Activated naive CD4-positive, alpha-beta T cell treated with anti-CD3 and anti-CD28 coated beads, Interleukin-2, amount 10 ng/mL, durations not matched to agents 7 days and 5 days (primary cell): Measurements from ENCODE around the gene PDE1C.
"Not testable (repeated sequence)": the region's sequence is repeated elsewhere in the genome, so short reads cannot be mapped to it uniquely, and the experiment has no call there.

Experiments
- CTCF ChIA-PET: fragments of 350-600 bp; sonication (Branson Sonifier 250); formaldehyde crosslinking; loops from one replicate; lab custom pipeline; 2021; ENCODE audit warnings: antibody characterized with exemption; lab: Charles Lee
- DNase-seq: peaks from one replicate; pipeline ENCODE4 v3.0.0-alpha.2; 2020
- H3K27ac Mint-ChIP-seq: one replicate; pipeline ENCODE4 v1.8.0; 2021; ENCODE audit warnings: mild to moderate bottlenecking, moderate library complexity, mixed read lengths
- H3K27me3 Mint-ChIP-seq: one replicate; pipeline ENCODE4 v1.8.0; 2021; ENCODE audit warnings: mild to moderate bottlenecking, mixed read lengths
- H3K36me3 Mint-ChIP-seq: one replicate; pipeline ENCODE4 v1.8.0; 2021; ENCODE audit warnings: mixed read lengths
- H3K4me1 Mint-ChIP-seq: one replicate; pipeline ENCODE4 v1.8.0; 2021; ENCODE audit warnings: mixed read lengths
- H3K4me3 Mint-ChIP-seq: one replicate; pipeline ENCODE4 v1.8.0; 2021; ENCODE audit warnings: mild to moderate bottlenecking, moderate library complexity, mixed read lengths
- H3K9me3 Mint-ChIP-seq: one replicate; pipeline ENCODE4 v1.8.0; 2021; ENCODE audit warnings: mixed read lengths

PDE1C gene

GRCh38 chr7:31852462-31852861, 217.7 kb downstream of the PDE1C start:
- H3K9me3 Mint-ChIP-seq = no peaks in the 10 kb centered on the region
- H3K27ac Mint-ChIP-seq = no peak overlapping the region
- no peaks in the 10 kb centered on the region for H3K36me3 Mint-ChIP-seq
- H3K4me1 Mint-ChIP-seq = no peaks in the 10 kb centered on the region
- no peak for DNase-seq
- no peak overlapping the region for H3K4me3 Mint-ChIP-seq
- CTCF ChIA-PET = no interaction called here
- H3K27me3 Mint-ChIP-seq = no peaks in the 10 kb centered on the region

GRCh38 chr7:31851119-31851518, 219.1 kb downstream of the PDE1C start:
- no peak for DNase-seq
- no peaks in the 10 kb centered on the region for H3K27me3 Mint-ChIP-seq
- no peaks in the 10 kb centered on the region for H3K4me1 Mint-ChIP-seq
- no peak overlapping the region for H3K27ac Mint-ChIP-seq
- H3K9me3 Mint-ChIP-seq = no peaks in the 10 kb centered on the region
- H3K4me3 Mint-ChIP-seq = no peak overlapping the region
- H3K36me3 Mint-ChIP-seq = no peaks in the 10 kb centered on the region
- CTCF ChIA-PET = no interaction called here

GRCh38 chr7:31850601-31851000, 219.6 kb downstream of the PDE1C start:
- no peak overlapping the region for H3K27ac Mint-ChIP-seq
- no peak overlapping the region for H3K4me3 Mint-ChIP-seq
- no peaks in the 10 kb centered on the region for H3K27me3 Mint-ChIP-seq
- H3K36me3 Mint-ChIP-seq = no peaks in the 10 kb centered on the region
- DNase-seq = no peak
- no peaks in the 10 kb centered on the region for H3K9me3 Mint-ChIP-seq
- CTCF ChIA-PET = no interaction called here
- no peaks in the 10 kb centered on the region for H3K4me1 Mint-ChIP-seq

GRCh38 chr7:31850066-31850465, 220.1 kb downstream of the PDE1C start:
- Mint-ChIP-seq H3K27ac (no peak overlapping the region), H3K9me3 (no peaks in the 10 kb centered on the region), H3K36me3 (no peaks in the 10 kb centered on the region), H3K27me3 (no peaks in the 10 kb centered on the region), H3K4me3 (no peak overlapping the region), H3K4me1 (no peaks in the 10 kb centered on the region)
- no peak for DNase-seq
- CTCF ChIA-PET = no interaction called here

- CTCF ChIA-PET = no interaction called here
- Mint-ChIP-seq H3K36me3 (no peaks in the 10 kb centered on the region), H3K4me1 (no peaks in the 10 kb centered on the region), H3K27ac (no peak overlapping the region), H3K27me3 (no peaks in the 10 kb centered on the region), H3K4me3 (no peak overlapping the region), H3K9me3 (peaks cover 16% of the 10 kb centered on the region)
- DNase-seq = no peak
Observed at GRCh38 chr7:31835471-31835870, 234.7 kb downstream of the PDE1C start.

GRCh38 chr7:31833625-31834024, 236.6 kb downstream of the PDE1C start:
- H3K4me3 Mint-ChIP-seq, H3K4me1 Mint-ChIP-seq, H3K36me3 Mint-ChIP-seq, DNase-seq, H3K27me3 Mint-ChIP-seq, CTCF ChIA-PET, H3K27ac Mint-ChIP-seq: not testable (repeated sequence)
- H3K9me3 Mint-ChIP-seq = peaks cover 16% of the 10 kb centered on the region

GRCh38 chr7:31828520-31828919, 241.7 kb downstream of the PDE1C start:
- DNase-seq = no peak
- CTCF ChIA-PET = no interaction called here
- H3K27me3 Mint-ChIP-seq = no peaks in the 10 kb centered on the region
- no peaks in the 10 kb centered on the region for H3K4me1 Mint-ChIP-seq
- H3K4me3 Mint-ChIP-seq = no peak overlapping the region
- H3K27ac Mint-ChIP-seq = no peak overlapping the region
- no peaks in the 10 kb centered on the region for H3K36me3 Mint-ChIP-seq
- H3K9me3 Mint-ChIP-seq = peaks cover 6% of the 10 kb centered on the region

GRCh38 chr7:31825576-31825975, 244.6 kb downstream of the PDE1C start:
- no peaks in the 10 kb centered on the region for H3K36me3 Mint-ChIP-seq
- no peak overlapping the region for H3K4me3 Mint-ChIP-seq
- CTCF ChIA-PET = no interaction called here

GRCh38 chr7:31819031-31819430, 251.2 kb downstream of the PDE1C start:
- DNase-seq = no peak
- H3K36me3 Mint-ChIP-seq = no peaks in the 10 kb centered on the region
- CTCF ChIA-PET = interaction anchor here (0.7 kb wide), 1 partner anchor 38 kb away, joined by 4 read pairs; no protein-coding TSS in a partner anchor
- no peaks in the 10 kb centered on the region for H3K27me3 Mint-ChIP-seq
- no peak overlapping the region for H3K27ac Mint-ChIP-seq
- no peak overlapping the region for H3K4me3 Mint-ChIP-seq
- H3K9me3 Mint-ChIP-seq = peaks cover 2% of the 10 kb centered on the region
- no peaks in the 10 kb centered on the region for H3K4me1 Mint-ChIP-seq

More at GRCh38 chr7:31825576-31825975, 244.6 kb downstream of the PDE1C start:
- DNase-seq = no peak
- Mint-ChIP-seq H3K27me3 (no peaks in the 10 kb centered on the region), H3K27ac (no peak overlapping the region), H3K9me3 (peaks cover 2% of the 10 kb centered on the region), H3K4me1 (no peaks in the 10 kb centered on the region)

- Mint-ChIP-seq H3K4me1 (no peaks in the 10 kb centered on the region), H3K4me3 (no peak overlapping the region), H3K9me3 (no peaks in the 10 kb centered on the region), H3K36me3 (no peaks in the 10 kb centered on the region), H3K27me3 (no peaks in the 10 kb centered on the region), H3K27ac (no peak overlapping the region)
- no peak for DNase-seq
- CTCF ChIA-PET = no interaction called here
Observed at GRCh38 chr7:31816810-31817209, 253.4 kb downstream of the PDE1C start.

- H3K4me1 Mint-ChIP-seq = no peaks in the 10 kb centered on the region
- H3K27me3 Mint-ChIP-seq = no peaks in the 10 kb centered on the region
- H3K36me3 Mint-ChIP-seq = no peaks in the 10 kb centered on the region
- CTCF ChIA-PET = no interaction called here
- H3K4me3 Mint-ChIP-seq = no peak overlapping the region
- DNase-seq = no peak
- no peak overlapping the region for H3K27ac Mint-ChIP-seq
- H3K9me3 Mint-ChIP-seq = no peaks in the 10 kb centered on the region
Observed at GRCh38 chr7:31815796-31816195, 254.4 kb downstream of the PDE1C start.

GRCh38 chr7:31814187-31814586, 256.0 kb downstream of the PDE1C start:
- CTCF ChIA-PET = no interaction called here
- H3K27ac Mint-ChIP-seq = no peak overlapping the region

GRCh38 chr7:31811650-31812461, 258.4 kb downstream of the PDE1C start:
- Mint-ChIP-seq H3K27ac (no peak overlapping the region), H3K4me3 (no peak overlapping the region), H3K36me3 (no peaks in the 10 kb centered on the region), H3K9me3 (no peaks in the 10 kb centered on the region), H3K4me1 (no peaks in the 10 kb centered on the region), H3K27me3 (no peaks in the 10 kb centered on the region)
- CTCF ChIA-PET = no interaction called here
- no peak for DNase-seq

More at GRCh38 chr7:31814187-31814586, 256.0 kb downstream of the PDE1C start:
- H3K4me3 Mint-ChIP-seq = no peak overlapping the region
- no peaks in the 10 kb centered on the region for H3K9me3 Mint-ChIP-seq
- no peaks in the 10 kb centered on the region for H3K4me1 Mint-ChIP-seq
- no peaks in the 10 kb centered on the region for H3K36me3 Mint-ChIP-seq
- DNase-seq = no peak
- H3K27me3 Mint-ChIP-seq = no peaks in the 10 kb centered on the region

GRCh38 chr7:31805209-31805818, 264.9 kb downstream of the PDE1C start:
- Mint-ChIP-seq H3K4me3 (no peak overlapping the region), H3K27ac (no peak overlapping the region), H3K27me3 (no peaks in the 10 kb centered on the region), H3K4me1 (no peaks in the 10 kb centered on the region), H3K36me3 (no peaks in the 10 kb centered on the region), H3K9me3 (peaks cover 2% of the 10 kb centered on the region)
- DNase-seq = no peak
- CTCF ChIA-PET = no interaction called here

- CTCF ChIA-PET = no interaction called here
- H3K36me3 Mint-ChIP-seq = no peaks in the 10 kb centered on the region
- no peaks in the 10 kb centered on the region for H3K9me3 Mint-ChIP-seq
- no peaks in the 10 kb centered on the region for H3K4me1 Mint-ChIP-seq
- H3K27ac Mint-ChIP-seq = no peak overlapping the region
- no peak overlapping the region for H3K4me3 Mint-ChIP-seq
- no peaks in the 10 kb centered on the region for H3K27me3 Mint-ChIP-seq
- DNase-seq = no peak
Observed at GRCh38 chr7:31796375-31796774, 273.8 kb downstream of the PDE1C start.
